Neural crest cell (in vitro differentiated cells): ENCODE results near the gene AKR1C8. TPM values are rescaled to one million over a fixed set of nuclear protein-coding genes. Genes with fewer than 3 reads are reported as not detected.
"Not testable (repeated sequence)": the region's sequence is repeated elsewhere in the genome, so short reads cannot be mapped to it uniquely, and the experiment has no call there.

Source experiments
- DNase-seq: peaks from one replicate; pipeline ENCODE4 v3.0.0; 2021; ENCODE audit warnings: low read depth, mixed read lengths, low spot score
- H3K27ac Mint-ChIP-seq: one replicate; pipeline ENCODE4 v1.8.0; 2021; ENCODE audit warnings: mild to moderate bottlenecking, mixed read lengths; ENCODE audit not compliant: unreplicated experiment
- H3K27me3 Mint-ChIP-seq: 2 replicates; pipeline ENCODE4 v1.8.0; 2021; ENCODE audit warnings: low read depth, mild to moderate bottlenecking, mixed read lengths
- H3K36me3 Mint-ChIP-seq: 2 replicates; pipeline ENCODE4 v1.8.0; 2021; ENCODE audit warnings: low read depth, mild to moderate bottlenecking, mixed read lengths
- H3K4me1 Mint-ChIP-seq: 2 replicates; pipeline ENCODE4 v1.8.0; 2021; ENCODE audit warnings: mixed read lengths
- H3K4me3 Mint-ChIP-seq: one replicate; pipeline ENCODE4 v1.8.0; 2021; ENCODE audit warnings: mild to moderate bottlenecking, mixed read lengths
- H3K9me3 Mint-ChIP-seq: 2 replicates; pipeline ENCODE4 v1.8.0; 2021; ENCODE audit warnings: mixed read lengths
- total RNA-seq: library from RNA; stranded (reverse); gene quantifications from 2 replicates; pipeline ENCODE4 v1.2.1, GENCODE V29; 2021
- TF ChIP-seq, protein P1 (sequence below): fragments of 200-600 bp; sonication (generic); conservative IDR thresholded peaks from 2 replicates; pipeline ENCODE4 v1.5.0; 2021; ENCODE audit warnings: antibody characterized with exemption, mild to moderate bottlenecking

AKR1C8 gene
- total RNA-seq, 1 donor from 2014 or later = not detected

DNA sequence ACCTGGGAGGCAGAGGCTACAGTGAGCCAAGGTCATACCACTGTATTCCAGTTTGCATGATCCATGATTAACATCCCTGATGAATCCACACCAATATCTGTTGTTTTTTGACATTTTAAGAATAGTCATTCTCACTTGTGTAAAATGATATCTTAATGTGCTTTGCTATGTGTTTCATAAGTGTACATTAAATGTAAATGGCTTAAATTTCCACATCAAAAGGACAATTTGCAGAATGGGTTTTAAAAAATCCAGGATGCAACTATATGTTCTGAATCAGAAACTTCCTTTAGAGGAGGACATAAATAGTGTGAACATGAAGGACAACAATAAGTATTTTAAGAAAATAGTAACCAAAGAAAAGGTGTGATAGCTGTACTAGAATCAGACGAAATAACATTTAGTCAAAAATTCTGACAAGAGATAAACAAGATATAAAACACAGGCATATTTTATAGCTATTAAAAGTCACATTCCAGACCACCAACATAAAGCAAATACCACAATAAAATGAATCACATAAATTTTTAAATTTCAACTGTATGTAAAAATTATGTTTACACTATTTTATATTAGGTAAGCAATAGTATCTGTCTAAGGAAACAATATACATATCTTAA is 48.4 kb downstream of the AKR1C8 start:
- DNase-seq = no peak
- Mint-ChIP-seq H3K4me1 (no peaks in the 10 kb centered on the region), H3K27ac (no peak overlapping the region), H3K9me3 (peaks cover 10% of the 10 kb centered on the region), H3K36me3 (no peaks in the 10 kb centered on the region), H3K27me3 (no peaks in the 10 kb centered on the region), H3K4me3 (no peak overlapping the region)
- TF ChIP-seq, protein P1, sequence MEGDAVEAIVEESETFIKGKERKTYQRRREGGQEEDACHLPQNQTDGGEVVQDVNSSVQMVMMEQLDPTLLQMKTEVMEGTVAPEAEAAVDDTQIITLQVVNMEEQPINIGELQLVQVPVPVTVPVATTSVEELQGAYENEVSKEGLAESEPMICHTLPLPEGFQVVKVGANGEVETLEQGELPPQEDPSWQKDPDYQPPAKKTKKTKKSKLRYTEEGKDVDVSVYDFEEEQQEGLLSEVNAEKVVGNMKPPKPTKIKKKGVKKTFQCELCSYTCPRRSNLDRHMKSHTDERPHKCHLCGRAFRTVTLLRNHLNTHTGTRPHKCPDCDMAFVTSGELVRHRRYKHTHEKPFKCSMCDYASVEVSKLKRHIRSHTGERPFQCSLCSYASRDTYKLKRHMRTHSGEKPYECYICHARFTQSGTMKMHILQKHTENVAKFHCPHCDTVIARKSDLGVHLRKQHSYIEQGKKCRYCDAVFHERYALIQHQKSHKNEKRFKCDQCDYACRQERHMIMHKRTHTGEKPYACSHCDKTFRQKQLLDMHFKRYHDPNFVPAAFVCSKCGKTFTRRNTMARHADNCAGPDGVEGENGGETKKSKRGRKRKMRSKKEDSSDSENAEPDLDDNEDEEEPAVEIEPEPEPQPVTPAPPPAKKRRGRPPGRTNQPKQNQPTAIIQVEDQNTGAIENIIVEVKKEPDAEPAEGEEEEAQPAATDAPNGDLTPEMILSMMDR = no peak

DNA sequence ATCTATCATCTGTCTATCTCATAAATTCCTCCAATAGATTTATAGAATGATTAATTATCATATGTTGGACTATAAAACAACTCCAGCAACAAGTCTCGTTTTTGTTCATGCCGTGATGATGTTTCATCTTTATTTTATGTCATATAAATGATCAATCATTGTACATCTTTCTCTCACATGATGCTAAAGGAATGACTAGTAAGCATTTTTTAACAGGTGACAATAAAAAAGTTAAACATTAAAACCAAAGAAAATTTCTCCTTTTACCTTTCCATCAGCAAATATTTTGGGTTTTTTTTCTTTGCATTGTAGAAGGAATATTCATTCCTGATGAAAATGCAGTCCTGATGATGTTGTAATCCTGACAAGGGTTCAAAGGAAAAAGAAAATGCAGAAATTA is 49.4 kb downstream of the AKR1C8 start:
- Mint-ChIP-seq H3K9me3 (peaks cover 14% of the 10 kb centered on the region), H3K27ac (no peak overlapping the region), H3K4me3 (no peak overlapping the region), H3K27me3 (no peaks in the 10 kb centered on the region), H3K36me3 (no peaks in the 10 kb centered on the region), H3K4me1 (no peaks in the 10 kb centered on the region)
- TF ChIP-seq, protein P1 = no peak
- no peak for DNase-seq

DNA sequence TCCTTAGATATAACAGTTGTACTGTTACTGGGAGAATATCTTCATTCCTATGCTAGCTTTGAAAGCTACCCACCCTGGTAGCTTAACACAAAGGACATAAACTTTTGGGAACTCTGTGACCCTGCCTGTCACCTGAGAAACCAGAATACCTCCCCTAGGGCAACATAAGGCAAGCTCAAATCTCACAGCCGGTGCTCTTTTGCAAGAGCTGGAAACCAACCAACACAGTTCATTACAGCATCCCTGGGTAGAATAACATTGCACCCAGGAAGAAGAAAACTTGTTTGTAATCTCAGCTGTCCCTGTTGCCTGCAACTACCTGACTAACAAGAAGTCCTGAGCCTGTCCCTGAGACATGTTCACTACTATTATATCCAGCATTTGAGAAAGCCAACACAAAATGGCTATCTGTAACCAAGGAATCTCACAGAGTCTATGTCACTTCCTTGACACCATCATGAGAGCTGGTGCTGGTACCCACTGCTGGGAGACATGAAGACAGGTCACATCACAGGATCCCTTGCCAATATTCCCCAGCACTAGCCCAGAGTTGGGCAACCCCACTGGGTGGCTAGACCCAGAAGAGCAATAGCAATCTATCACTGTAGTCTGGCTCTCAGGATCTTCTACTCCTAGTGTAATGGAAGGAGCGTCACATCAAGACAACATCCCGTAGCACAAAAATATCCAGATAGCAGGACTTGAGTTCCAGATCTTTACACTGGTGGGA is 59.5 kb downstream of the AKR1C8 start:
- TF ChIP-seq, protein P1 = no peak
- Mint-ChIP-seq H3K27ac (no peak overlapping the region), H3K4me3 (no peak overlapping the region), H3K4me1 (no peaks in the 10 kb centered on the region), H3K27me3 (peaks cover 3% of the 10 kb centered on the region), H3K36me3 (peaks cover 8% of the 10 kb centered on the region), H3K9me3 (peaks cover 17% of the 10 kb centered on the region)
- DNase-seq = no peak

DNA sequence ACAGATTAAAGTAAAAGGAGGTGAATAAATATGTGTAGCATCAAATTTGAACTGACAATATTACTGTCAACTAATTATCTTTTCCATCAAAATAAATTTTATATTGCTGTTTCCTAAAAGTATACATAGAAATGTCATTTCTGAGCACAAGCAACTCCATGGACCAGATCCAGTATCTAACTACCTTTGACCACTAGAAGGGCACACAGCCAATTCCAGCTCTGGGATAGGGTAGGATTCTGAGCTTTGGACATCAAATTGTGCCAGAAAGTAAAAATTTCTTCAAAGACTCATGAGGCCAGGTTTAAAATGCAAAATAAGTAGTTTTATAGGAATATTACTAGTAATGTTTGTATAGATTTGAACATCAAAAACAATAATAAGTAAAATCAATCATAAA is 61.1 kb downstream of the AKR1C8 start:
- no peak overlapping the region for H3K27ac Mint-ChIP-seq
- H3K27me3 Mint-ChIP-seq = no peaks in the 10 kb centered on the region
- H3K36me3 Mint-ChIP-seq = peaks cover 5% of the 10 kb centered on the region
- TF ChIP-seq, protein P1 = no peak
- no peak for DNase-seq
- H3K9me3 Mint-ChIP-seq = peaks cover 14% of the 10 kb centered on the region
- H3K4me3 Mint-ChIP-seq = no peak overlapping the region
- no peaks in the 10 kb centered on the region for H3K4me1 Mint-ChIP-seq

DNA sequence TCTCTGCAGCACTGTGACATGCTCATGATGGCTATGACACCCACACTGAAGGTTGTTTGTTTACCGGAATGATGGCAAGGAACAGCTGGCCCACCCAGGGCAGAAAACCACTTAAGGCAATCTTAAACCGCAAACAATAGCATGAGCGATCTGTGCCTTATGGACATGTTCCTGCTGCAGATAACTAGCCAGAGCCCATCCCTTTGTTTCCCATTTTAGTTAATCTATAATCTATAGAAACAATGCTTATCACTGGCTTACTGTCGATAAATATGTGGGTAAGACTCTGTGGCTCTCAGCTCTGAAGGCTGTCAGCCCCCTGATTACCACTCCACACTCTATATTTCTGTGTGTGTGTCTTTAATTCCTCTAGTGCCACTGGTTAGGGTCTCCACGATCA is 65.0 kb downstream of the AKR1C8 start:
- not testable (repeated sequence) for H3K9me3 Mint-ChIP-seq, H3K27me3 Mint-ChIP-seq, H3K4me1 Mint-ChIP-seq, H3K36me3 Mint-ChIP-seq, H3K27ac Mint-ChIP-seq, H3K4me3 Mint-ChIP-seq, DNase-seq

DNA sequence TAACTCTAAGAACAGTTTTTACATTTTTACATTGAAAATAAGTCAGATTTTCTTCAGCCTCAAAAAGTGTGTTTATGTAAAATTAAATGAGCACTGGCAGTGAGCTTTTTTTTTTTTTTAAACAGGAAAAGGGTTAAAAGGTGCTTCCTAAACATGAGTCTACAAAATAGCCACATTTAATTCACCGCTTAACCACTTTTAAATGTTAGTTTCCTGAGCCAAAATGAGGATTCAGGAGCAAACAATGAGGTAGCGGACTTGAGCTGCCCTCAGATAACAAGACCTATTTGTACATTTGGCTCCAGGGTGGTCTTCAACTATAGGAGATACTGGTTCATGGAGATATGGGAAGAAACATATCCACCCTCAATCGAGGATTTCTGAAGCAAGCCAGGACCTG is 67.9 kb downstream of the AKR1C8 start:
- Mint-ChIP-seq H3K27ac (no peak overlapping the region), H3K9me3 (peaks cover 10% of the 10 kb centered on the region), H3K4me3 (no peak overlapping the region), H3K27me3 (no peaks in the 10 kb centered on the region), H3K36me3 (peaks cover 2% of the 10 kb centered on the region), H3K4me1 (no peaks in the 10 kb centered on the region)
- no peak for DNase-seq
- TF ChIP-seq, protein P1 = no peak
